ENCODE results near the gene LSM7.

The LSM7 gene

DNA sequence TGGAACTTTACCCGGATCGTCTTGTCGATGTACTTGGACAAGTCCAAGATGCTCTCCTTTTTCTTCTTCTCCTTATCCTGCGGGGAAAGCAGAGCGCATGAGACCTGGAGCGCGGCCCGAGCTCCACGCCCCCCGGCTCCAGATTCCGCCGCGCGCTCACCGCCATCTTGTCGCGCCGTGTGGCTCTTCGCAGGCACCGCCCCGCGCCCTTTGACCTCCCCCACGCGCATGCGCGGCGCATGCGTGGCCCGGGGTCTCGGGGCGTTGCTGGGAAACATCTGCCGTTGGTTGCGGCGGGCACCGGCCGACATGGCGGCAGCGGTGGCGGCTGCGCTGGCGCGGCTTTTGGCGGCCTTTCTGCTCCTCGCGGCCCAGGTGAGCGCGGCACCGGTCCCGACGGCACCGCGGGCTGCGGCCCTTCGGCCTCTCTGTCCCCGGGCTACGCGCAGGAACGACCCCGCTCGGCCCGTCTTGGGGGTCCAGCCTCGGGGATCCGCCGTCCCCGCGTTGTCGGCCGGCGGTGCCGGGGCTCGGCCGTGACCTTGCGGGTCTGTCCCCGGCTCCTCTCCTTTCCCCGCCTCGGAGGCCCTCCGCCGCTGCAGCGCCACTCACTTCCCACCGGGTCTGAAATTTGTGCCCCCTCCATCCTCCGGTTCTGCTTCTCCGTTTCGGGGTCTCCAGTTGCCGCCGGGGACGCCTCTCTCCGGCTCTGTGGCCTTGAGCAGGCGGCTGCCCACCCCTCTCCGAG is at the start of gene LSM7, which contains the start of gene SPPL2B:
LSM7 (minus strand) TSS at position 186 of the 748 bp plus-strand sequence; CDS start at position 166, 20 bp downstream.
SPPL2B (plus strand) TSS at position 284 of the 748 bp plus-strand sequence; CDS start at position 310, 26 bp downstream.
- DNase-seq (ENCODE audit: low read depth): peak; percentile 90

DNA sequence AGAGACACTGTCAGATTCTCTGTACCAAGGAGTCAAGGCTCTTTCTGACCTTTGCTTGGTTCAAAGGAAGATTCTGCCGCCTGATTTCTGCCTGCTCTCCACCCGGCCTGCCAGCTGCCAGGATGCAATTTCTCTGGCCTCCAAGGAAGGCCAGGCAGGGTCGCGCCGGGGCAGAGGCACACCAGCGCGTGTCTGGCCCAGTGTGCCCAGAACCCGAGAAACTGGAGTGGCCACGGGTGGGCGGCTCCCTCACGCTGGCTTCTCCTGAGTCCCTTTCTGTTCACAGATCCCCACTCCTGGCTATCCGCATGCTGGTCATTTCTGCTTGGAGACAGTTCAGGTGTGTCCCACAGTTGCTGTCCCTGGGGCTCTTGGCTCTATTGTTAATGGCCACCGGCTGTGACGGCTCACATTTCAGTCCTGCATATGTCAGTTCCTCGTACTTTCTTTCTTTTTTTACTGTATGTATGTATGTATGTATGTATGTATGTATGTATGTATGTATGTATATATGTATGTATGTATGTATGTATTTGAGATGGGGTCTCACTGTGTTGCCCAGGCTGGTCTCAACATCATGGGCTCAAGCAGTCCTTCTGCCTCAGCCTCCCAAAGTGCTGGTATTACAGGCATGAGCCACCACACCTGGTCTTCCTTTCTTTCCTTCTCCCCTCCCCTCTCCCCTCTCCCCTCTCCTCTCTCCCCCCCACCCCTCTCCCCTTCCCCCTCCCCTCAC is 48.6 kb upstream of the LSM7 start:
- DNase-seq (ENCODE audit: low read depth): no peak

DNA sequence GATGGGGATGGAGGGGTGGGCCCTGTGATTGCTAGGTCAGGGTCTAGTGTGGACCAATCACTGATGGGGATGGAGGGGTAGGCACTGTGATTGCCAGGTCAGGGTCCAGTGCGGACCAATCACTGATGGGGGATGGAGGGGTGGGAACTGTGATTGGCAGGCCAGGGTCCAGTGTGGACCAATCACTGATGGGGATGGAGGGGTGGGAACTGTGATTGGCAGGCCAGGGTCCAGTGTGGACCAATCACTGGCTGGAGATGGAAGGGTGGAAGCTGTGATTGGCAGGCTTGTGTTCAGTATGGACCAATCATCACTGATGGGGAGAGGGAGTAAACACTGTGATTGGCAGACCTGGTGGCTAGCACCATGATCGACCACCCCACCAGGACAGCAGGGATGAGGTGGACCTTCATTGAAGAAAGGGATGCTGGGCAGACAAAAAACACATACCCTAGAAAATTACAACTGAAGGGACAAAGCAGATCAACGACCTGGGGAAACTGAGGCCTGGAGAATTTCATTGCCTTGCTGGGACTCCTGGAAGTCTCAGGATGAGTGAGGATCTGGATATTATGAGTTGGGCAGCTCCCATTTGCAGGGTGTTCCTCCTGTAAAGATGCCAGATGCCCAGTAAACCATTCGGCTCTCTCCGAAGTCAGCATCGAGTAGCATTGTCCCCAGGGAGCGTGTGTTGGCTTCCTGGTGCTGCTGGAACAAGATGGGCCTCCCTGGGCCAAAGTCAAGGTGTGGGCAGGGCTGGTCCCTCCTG is 47.2 kb upstream of the LSM7 start:
- no peak for DNase-seq (ENCODE audit: low read depth)

DNA sequence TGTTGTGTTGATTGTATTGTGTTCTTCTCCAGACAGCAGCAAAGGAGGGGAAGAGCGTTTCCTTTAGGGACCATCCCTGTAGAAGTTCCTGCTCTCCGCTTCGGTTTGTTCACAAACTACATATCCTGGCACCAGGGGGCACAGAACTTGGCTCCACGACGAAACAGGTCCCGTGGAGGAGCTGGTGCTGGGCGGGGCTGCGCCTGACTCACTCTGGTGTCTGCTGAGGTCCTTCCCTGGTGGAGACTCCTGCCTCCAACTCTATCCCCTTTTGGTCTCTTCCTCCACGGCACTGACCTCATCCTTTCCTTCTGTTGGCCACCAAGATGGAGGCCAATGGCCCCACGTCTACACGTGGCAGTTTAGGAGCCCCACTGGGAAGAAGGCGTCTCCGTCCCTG is 46.4 kb upstream of the LSM7 start:
- no peak for DNase-seq (ENCODE audit: low read depth)

DNA sequence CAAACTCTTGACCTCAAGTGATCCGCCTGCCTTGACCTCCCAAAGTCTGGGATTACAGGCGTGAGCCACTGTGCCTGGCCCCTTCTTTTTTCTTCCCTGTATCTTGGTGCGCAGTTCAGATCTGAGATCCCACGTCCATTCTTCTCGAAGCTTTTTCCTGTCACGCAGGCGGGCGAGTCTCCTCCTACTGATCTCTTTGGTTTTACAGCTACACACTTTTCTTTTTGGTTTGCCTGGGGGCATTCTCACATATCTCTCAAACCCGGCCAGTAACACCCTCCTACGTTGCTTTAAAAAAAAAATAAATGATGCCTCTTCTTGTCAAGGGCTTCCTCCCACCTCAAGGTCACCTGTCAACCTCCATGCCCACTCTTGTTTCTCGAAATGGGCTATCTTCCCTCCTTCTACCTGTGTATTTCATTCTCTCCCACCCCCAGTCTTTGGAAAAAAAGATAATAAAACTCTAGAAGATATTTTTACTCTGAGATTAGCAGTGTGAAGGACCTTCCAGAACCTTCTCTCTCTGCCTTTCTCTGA is 43.8 kb upstream of the LSM7 start:
- DNase-seq (ENCODE audit: low read depth): no peak

DNA sequence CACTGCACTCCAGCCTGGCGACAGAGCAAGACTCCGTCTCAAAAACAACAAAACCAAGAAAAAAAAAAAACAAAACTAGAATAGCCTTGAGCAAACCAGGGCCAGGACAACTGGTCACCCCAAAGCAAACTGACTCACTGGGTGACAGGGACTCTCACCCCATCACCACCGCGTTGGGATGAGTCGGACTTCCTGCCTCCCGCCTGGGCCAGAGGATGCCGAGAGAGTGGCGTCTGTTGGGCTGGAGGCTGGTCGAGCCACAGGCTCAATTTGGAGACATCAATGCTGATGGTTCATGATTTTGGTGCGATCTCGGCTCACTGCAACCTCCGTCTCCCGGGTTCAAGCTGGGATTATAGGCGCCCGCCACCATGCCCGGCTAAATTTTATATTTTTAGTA is 43.3 kb upstream of the LSM7 start:
- DNase-seq (ENCODE audit: low read depth): no peak

DNA sequence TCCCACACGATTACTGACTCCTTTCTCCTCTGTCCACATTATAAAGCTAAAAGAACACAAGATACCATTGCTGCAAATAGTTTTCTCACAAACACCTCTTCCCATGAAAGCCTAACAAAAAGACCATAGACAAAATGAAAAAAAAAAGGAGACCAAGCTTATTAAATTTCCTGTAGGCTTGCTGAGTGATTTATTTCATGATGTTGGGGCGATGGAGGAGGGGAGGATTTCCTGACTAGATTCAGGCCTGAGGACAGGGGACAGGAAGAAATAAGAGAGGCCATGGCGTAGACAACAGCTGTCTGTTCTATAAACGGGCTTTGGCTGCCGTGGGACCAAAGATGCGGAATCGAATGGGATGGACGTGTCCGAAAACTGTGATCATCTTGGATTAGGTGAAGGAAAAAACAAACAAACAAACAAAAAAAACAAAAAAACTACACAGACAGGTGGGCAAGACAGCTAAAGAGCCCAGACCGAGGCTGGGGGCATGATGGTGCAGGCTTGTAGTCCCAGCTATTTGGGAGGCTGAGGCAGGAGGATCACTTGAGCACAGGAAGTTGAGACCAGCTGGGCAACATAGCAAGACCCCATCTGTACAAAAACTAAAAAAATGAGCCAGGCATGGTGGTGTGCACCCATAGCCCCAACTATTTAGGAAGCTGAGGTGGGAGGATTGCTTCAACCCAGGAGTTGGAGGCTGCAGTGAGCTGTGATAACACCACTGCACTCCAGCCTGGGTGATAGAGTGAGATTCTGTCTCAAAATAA is 37.0 kb upstream of the LSM7 start:
- no peak for DNase-seq (ENCODE audit: low read depth)

DNA sequence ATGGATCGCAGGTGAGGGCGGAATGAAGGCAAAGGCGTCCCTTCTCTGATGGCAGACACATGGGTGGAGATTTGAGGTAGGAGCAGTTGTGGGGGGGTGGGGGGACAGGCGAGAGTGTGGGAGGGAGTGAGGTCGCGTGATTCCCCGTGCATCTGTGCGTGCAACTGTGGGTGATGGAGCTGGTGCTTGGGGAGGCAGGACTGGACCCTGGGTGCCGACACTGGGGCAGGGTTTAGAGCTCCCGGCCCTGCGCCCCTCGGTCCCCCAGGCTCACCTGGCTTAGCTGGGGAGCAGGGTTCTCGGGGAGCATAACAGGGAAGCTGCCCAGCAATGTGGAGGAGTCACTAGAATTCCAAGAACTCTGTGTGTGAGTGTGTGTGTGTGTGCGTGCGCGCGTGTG is 35.0 kb upstream of the LSM7 start:
- DNase-seq (ENCODE audit: low read depth): no peak

DNA sequence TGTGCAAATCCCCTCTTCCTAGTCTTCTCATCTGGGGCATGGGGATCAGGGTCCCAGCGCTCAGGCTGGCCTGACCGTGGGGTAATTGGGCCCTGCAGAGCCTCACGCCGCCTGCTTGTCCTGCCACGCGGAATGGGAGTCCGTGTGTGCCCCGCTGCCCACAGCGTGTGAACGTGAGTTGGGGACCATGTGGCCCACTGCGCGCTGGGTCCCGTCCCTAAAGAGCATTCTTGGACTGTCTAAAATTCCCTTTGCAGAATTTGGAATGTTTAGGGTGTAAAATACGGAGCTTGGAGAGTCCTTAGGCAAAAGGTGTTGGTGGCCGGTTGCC is 34.5 kb upstream of the LSM7 start:
- no peak for DNase-seq (ENCODE audit: low read depth)

DNA sequence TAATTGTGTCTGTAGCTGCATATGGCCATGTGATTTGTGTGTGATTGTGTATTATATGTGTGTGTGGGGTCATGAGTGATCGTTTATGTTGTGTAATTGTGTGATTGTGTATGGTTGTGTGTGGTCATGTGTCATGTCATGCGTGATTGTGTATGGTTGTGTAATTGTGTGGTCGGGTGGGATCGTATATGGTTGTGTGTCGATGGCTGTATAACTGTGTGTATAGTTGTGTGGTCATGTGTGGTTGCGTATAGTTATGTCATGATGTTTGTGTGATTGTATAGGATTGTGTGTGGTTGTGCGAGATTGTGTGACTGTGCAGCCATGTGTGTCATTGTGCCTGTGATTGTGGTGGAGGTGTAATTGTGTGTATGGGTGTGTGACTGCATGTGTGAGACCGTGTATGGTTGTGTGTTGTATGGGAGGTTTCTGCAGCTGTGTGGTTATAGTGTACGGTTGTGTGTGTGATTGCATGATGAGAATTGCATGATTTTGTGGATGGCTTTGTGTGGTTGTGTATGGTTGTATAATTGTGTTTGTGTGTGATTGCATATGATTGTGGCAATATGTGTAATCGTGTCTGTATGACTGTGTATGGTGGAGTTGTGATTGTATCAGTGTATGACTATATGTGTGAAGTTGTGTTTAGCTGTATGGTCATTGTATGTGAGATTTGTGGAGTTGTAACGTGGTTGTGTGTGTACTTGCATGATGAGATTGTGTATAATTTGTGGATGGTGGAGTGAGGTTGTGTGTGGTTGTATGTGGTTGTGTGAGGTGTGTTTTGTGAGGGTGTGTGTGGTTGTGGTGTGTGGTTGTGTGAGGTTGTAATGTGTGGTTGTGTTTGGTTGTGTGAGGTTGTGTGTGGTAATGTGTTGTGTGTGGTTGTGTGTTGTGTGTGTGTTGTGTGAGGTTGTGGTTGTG is 33.9 kb upstream of the LSM7 start:
- DNase-seq (ENCODE audit: low read depth): no peak

DNA sequence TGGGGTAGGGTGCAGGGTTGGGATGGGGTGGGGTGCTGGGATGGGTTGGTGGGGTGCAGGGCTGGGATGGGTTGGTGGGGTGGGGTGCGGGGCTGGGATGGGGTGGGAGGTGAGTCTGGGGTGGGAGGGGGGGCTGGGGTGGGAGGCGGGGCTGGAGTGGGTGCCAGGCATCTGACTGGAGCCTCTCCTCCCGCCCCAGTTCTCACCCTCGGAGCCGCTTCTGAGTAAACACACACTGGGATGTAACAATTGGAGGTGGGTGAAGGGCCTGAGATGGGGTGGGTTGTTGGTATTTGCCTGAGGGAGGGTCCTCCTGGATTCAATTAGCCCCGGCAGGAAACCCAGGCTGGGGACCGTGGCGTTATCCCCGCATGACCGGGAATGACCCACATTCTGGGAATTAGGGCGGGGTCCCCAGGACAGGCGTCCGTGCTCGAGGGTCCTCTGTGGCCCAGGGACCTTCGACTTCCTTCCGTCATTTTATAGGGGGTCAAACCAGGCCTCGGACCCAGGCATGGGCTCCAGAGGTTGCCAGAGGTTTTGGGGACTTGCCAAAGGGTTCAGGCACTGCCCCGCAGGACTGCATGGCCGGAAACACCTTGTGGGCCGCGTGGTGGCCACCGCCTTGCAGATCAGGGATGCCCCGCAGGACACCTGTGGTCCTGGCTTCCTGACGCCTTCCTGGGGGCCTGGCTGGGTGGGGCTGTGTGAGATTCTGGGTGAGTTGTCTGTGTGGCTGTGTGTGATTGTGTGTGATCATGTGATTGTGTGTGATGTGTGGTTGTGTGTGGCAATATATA is 33.1 kb upstream of the LSM7 start:
- no peak for DNase-seq (ENCODE audit: low read depth)

DNA sequence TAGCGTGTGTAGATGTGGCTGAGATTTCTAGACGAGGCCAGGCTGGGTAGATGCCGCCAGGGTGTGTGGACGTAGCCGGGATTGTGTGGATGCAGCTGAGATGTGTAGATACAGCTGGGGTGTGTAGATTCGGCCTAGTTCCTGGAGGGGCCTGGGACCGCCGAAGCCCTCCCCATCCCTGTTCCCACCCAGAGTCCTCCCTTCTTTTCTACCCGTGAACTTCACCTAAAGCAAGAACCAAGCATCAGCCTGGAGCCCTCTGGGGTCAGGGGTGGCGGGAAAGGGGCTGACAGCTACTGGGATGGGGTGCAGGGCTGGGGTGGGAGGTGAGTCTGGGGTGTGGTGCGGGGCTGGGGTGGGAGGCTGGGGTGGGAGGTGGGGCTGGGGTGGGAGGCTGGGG is 32.4 kb upstream of the LSM7 start:
- DNase-seq (ENCODE audit: low read depth): no peak

DNA sequence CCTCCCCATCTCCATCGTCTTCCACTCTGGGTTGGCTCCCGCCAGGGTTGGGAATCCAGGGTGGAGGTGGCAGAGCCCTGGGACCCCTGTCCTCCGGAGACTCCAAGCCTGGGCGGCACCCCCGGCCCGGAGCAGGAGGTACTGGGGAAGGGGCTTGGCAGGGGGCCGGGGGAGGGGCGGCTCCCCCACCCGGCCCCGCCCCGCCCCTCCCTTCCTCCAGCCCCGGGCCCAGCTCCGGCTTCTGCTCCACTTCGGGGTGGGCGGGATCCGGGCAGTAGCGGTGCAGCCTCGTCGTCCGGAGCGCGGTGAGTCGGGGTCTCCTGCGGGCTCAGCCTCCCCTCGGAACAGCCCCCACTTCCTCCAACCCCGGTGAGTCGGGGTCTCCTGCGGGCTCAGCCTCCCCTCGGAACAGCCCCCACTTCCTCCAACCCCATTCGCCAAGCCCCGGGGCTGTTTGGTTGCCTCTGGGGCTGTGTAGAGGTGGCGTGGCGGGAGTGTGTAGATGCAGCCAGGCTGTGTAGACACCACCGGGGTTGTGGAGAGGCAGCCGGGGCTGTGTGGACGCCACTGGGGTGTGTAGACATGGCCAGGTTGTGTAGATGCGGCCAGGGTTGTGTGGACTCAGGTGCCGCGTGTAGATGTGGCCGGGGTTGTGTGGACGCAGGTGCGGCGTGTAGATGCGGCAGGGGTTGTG is 31.8 kb upstream of the LSM7 start, which contains the start of gene TMPRSS9:
TMPRSS9 (plus strand) TSS at position 274 of the 694 bp plus-strand sequence. CDS start 29,521 bp downstream, outside the sequence.
- DNase-seq (ENCODE audit: low read depth): no peak

DNA sequence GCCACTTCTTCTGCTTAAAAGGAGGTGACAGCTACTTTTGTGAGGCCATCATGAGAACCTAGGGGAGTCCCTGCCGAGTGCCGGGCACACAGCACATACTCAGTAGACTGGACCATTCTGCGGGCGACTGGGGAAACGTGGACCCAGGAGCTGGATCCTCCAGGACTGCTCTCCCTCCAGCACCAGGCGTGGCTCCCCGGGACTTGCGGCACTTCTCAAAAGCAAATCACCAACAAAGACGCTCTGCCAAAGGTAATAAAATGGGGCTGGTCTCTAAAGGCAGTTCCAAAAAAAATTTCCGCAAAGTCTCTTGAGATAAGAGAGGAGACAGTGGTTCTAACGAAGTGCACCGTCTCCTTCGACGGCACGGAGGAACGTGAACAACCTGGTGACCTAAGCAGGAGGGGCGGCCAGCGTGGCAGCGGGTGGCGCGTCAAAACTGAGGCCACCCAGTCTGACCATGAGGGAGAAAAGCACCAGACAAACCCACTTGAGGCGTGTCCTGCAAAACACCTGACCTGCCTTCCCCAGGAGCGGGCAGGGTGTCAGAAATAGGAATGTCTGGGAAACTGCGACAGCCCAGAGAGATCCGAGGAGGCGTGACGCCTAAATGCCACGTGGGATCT is 30.3 kb upstream of the LSM7 start:
- no peak for DNase-seq (ENCODE audit: low read depth)

DNA sequence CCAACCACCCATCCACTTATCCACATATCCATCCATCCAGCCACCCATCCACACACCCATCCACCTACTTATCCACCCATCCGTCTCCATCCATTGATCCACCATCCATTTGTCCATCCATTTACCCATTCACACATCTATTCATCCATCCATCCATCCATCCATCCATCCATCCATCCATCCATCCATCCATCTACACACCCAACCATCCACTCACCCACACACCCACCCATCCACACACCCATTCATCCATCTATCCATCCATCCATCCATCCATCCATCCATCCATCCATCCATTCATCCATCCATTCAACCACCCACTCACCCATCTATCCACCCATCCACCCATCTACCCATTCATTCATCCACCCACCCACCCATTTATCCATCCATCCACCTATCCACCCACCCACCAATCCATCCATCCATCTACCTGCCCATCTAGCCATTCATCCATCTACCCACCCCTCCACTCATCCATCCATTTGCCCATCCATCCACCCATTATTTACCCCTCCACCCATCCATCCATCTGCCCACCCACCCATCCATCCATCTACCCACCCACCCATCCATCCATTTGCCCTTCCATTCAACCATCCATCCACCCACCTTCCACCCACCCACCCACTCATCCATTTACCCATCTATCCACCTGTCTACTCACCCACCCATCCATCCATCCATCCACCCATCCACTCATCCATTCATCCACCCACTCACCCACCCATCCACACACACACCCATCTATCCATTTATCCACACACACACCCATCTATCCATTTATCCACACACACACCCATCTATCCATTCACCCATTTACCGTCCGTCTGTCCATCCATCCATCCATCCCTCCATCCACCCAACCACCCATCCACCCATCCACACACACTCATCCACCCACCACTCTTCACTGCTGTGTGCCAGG is 29.2 kb upstream of the LSM7 start:
- DNase-seq (ENCODE audit: low read depth): no peak

DNA sequence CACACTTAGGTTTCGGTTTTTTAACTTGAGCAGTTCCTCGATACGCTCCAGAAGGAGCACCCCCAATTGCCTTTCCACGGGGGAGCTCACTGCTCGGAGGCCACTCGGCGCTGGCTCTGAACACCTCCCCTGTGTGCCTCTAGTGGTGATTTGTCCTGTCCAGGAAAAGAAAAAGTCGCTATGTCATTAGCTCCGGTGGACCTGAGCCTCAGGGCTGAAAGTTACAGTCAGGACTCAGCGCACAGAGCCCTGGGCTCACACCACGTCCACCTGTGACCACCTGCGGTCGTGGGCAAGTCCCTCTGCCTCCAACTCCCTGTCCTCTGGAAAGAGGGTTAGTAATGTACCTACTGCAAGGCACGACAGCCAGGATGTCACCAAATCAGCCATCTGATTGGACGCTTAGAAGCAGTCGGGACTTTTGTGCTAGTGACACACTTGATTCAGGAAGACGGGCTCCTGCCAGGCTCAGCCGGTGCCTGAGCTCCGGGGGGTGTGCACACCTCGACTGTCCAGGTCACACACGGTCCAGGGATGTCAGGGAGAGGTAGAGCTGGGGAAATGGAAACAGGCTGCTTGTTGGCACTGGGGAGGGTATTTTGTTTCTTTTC is 27.8 kb upstream of the LSM7 start:
- DNase-seq (ENCODE audit: low read depth): no peak
